GM12801 (cell line): Measurements from ENCODE around the gene SULT1A2.

Experiments used
- TF ChIP-seq, protein P1 (sequence below): IDR thresholded peaks from one replicate; pipeline ENCODE4 v1.5.1; 2011; ENCODE audit warnings: control low read depth; ENCODE audit not compliant: insufficient read length; ENCODE audit errors: extremely low read depth

SULT1A2 gene

DNA sequence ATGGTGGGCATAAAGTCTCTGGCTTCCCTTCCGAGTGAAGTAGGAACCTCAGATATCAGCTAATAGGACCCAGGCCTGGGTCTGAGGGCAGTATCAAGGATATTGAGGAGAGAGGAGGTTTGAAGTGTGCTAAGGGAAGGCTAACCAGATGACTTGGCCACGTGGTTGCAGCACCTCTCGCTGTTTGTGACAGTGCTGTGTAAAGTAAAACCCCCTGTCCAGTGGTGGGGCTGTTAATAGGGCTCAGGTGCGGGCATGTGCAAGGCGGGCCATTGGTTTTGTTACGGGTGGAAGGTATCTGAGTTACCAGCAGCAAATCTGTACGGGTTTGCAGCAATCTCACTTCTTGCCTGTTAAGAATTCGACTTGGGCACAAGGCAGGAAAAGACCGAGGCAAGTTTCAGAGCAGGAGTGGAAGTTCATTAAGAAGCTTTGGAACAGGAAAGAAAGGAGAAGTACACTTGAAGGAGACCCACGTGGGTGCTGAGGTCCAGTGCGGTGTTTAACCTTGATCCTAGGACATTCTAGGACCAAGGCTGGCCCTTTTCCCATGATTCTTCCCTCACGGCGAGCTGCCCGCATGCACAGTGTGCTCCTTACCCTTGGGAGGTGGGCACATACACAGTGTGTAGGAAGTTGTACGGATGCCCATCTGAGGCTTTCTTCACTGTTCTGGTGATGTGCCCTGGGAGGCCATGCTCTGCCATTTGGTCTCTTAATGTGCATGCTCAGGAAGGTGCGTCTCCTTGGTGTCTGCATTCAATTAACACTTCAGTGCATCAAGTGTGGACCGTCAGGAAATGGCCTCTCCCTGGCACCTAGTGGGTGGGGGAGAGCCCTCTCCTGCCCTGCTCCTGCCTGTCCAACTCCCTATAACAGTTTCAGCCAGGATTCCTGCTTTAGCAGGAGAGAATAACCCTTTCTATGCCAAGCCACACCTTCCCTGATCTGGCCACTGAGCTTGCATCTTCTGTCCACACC, 22.8 kb downstream of the SULT1A2 start:
- TF ChIP-seq, protein P1, sequence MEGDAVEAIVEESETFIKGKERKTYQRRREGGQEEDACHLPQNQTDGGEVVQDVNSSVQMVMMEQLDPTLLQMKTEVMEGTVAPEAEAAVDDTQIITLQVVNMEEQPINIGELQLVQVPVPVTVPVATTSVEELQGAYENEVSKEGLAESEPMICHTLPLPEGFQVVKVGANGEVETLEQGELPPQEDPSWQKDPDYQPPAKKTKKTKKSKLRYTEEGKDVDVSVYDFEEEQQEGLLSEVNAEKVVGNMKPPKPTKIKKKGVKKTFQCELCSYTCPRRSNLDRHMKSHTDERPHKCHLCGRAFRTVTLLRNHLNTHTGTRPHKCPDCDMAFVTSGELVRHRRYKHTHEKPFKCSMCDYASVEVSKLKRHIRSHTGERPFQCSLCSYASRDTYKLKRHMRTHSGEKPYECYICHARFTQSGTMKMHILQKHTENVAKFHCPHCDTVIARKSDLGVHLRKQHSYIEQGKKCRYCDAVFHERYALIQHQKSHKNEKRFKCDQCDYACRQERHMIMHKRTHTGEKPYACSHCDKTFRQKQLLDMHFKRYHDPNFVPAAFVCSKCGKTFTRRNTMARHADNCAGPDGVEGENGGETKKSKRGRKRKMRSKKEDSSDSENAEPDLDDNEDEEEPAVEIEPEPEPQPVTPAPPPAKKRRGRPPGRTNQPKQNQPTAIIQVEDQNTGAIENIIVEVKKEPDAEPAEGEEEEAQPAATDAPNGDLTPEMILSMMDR, result no peak

DNA sequence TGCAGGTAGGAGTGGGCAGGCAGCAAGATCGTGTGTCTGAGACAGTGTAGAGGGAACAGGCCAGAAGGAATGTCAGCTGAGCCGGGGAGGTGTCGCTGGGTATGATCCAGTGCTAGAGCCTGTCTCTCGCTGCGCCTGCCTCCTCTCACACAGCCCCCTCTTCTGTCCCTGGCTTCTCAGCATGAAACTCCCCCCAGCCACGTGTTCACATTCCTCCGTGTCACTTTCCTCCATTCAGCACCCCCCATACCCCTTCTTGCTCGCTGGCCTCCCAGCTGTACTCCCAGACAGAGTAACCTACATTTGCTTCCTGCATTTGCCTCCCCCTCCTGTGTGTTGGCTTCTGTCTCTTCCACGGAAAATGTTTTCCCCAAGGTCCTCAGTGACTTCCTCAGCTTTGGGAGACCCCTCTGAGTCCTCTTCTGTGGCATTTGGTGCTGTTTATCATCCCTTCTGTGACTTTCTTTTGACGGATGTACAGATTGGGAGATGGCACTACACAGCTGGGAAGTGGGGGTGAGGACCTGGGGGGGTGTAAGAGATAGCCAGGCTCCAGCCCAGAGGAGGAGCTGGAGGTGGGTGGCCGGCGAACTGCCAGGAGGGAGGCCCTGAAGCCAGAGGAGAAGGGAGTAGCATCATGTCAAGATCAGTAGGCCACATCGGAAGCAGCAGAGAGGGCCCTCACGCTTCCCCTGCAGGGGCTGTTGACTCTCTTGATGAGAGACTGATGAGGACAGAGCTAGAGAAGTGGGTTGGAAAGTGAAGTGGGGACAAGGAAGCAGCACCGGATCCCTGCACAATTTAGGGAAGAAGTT, 23.9 kb downstream of the SULT1A2 start:
- TF ChIP-seq, protein P1, result no peak

DNA sequence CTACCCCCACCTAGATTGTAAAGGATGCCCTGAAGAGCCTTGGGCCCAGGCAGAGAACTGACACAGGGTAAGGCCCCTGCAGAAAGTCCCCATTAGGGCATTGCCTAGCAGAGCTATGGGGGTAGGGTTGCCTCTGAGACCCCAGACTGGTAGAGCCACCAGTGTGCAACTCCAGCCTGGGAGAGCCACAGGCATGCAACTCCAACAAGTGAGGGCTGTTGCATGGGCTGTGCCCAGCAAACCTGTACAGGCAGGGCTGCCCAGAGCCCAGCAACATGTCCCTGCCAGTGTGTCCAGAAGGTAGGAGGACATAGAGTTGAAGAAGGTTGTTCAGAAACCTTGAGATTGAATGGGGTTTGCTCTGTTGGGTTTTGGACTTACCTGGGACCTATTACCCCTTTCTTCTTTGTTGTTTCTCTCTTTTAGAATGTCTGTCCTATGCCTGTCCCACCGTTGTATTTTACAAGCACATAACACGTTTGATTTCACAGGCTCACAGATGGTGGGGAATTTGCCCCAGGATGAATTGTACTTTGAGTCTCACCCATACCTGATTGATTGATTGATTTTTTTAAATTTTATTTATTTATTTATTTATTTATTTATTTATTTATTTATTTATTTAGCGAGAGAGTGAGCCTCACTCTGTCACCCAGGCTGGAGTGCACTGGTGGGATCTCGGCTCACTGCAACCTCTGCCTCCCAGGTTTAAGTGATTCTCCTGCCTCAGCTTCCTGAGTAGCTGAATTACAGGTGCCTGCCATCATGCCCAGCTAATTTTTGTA, 26.7 kb downstream of the SULT1A2 start:
- TF ChIP-seq, protein P1, result no peak

DNA sequence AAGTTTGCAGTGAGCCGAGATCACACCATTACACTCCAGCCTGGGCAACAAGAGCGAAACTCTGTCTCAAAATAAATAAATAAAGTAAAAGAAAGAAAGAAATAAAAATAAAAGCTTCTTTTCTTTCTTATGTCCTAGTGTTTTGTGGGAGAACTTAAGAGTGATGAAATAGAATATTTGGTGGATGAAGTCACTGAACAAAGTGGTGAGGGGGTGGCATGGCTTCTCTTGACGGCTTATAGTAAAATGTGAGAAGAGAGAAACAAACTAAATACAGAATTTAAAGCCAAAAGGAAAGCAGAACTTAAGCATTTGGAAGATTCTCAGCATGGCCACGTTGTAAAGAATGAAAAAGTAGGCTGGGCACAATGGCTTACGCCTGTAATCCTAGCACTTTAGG, 27.8 kb downstream of the SULT1A2 start:
- TF ChIP-seq, protein P1, result no peak

DNA sequence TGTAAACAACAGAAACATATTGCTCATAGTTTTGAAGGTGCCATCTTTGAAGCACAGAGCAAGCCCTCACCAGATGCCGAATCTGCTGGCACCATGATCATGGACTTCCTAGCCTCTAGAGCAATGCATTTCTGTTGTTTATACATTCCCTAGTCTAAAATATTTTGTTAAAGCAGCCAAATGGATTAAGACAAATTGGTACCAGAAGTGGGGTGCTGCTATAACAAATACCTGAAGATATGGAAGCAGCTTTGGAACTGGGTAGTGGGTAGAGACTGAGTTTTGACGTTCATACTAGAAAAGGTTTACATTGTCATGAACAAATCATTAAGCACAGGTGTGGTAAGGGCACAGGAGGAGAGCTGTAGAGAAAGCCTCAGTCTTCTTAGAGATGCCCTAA, 29.6 kb downstream of the SULT1A2 start:
- TF ChIP-seq, protein P1, result no peak

DNA sequence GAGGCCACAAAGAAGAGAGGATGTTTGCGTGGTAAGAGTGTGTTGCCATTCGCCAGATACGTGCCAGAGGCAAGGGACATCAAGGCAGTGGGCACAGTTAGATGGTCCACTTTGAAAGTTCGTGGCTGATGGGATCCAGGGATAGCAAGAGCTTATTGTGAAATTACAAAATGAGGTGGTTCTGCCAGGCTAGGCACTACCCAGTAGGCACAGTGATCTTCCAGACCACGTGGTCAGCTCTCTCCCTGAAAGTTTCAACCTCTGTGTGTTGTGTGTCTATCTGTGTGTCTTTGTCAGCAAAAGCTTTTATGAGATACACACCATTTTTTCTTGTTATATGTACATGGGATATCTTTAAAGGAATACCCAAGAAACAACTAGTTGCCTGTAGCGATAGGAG, 33.6 kb downstream of the SULT1A2 start:
- TF ChIP-seq, protein P1, result no peak
